ENCODE results near the gene PRKAR2B.
"Not testable (repeated sequence)": the region's sequence is repeated elsewhere in the genome, so short reads cannot be mapped to it uniquely, and the experiment has no call there.

PRKAR2B gene

DNA sequence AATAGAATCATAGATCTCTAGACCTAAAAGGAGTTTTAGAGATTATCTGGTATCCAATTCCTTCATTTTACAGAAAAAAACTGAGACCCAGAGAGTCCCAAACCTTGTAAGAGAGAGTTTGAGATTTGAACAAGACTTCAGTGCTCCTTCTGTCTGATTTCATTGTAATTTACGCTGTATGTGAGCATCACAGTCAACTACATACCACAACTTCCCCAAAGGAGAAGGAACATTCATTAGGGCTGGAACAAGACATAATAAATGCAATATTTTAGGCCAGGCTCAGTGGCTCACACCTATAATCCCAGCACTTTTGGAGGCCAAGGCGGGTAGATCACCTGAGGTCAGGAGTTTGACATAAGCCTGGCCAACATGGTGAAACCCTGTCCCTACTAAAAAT, 17.3 kb upstream of the PRKAR2B start:
- DNase-seq (ENCODE audit: low read depth): no peak

DNA sequence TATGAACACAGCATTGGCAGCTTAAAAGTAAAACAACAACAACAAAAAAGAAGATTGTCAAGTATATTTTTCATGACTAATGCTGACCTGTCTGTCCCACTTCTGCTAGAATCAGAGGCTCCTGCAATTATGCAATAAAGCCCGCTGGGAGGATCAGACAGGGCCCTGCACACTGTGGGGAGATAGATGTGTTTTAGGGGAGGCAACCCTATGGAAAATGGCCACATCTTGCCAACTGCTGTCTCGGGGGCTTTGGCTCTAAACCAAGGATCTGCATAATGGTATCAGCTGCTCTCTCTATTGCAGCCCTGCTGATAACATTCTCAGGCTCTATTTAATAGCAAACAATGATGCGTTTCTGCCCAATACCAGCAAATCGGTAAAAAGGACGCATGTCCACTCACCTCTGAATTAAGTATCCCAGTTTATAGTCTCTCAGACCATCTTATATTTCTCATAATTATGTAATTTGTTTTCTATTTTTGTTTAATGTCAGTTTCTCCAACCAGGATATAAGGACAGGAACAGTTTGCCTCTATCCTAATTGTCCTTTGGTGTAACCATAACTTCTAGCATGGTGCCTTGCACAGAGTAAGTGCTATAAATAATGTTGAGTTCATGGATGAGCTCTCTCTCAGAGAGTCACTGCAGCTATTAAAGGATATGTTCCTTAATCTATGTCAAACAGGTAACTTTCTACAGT, 15.3 kb upstream of the PRKAR2B start:
- no peak for DNase-seq (ENCODE audit: low read depth)

DNA sequence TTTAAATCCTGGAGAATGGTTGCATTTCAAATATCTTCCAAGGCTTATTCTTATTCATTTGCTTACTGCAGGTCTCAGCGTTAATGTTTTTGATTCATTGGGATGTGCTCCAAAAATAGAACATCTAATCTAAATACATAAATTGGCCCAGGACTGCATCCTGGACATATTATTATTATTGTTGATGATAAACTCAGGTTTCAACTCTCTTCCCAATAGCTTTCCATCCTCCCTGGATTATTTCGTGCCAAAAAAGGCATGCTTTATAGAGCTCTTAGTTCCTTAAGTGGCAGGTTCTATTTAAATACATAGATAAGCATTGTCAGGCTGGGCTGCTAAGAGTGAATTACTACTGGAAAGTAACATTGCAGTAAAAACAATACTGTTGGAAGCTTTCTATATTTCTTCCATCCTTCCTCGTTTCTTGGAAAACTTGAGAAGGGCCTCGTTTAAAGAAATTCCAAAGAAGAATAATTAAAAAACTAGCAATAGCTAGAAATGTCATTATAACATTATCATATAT, 14.7 kb upstream of the PRKAR2B start:
- no peak for DNase-seq (ENCODE audit: low read depth)

DNA sequence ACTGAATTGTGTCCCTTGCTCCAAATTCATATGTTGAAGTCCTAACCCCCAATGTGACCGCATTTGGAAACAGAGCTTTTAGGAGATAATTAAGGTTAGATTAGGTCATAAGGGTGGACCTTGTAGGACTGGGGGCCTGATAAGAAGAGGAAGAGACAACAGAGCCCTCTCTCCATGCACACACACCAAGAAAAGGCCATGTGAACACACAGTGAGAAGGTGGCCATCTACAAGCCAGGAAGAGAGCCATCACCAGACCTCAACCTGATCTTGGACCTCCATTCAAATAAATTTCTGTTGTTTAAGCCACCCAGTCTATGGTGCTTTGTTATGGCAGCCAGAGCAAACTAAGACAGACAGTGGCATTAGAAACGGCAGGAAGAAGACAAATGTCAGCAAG, 12.5 kb upstream of the PRKAR2B start:
- DNase-seq (ENCODE audit: low read depth): no peak

GRCh38 chr7:107032720-107033438, 11.6 kb upstream of the PRKAR2B start:
- DNase-seq (ENCODE audit: low read depth): no peak

- DNase-seq (ENCODE audit: low read depth): no peak
Measured at GRCh38 chr7:107034553-107034952, 10.0 kb upstream of the PRKAR2B start.

DNA sequence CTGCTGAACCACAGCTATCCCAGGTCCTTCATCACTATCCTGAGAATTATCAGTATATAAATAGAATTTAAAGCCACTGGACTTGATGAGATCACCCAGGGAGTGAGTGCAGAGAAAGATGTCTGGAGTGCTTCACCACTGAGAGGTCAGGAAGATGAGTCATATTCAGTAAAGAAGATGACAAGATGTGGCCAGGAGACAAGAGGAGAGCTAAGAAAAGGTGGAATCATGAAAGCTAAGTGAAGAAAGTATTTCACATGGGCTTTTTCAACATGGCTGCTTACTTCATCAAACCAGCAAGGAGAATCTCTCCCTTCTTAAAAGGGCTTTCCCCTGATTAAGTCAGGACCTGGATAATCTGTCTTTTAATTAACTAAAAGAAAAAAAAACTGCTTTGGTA, 9.1 kb upstream of the PRKAR2B start:
- DNase-seq (ENCODE audit: low read depth): no peak

DNA sequence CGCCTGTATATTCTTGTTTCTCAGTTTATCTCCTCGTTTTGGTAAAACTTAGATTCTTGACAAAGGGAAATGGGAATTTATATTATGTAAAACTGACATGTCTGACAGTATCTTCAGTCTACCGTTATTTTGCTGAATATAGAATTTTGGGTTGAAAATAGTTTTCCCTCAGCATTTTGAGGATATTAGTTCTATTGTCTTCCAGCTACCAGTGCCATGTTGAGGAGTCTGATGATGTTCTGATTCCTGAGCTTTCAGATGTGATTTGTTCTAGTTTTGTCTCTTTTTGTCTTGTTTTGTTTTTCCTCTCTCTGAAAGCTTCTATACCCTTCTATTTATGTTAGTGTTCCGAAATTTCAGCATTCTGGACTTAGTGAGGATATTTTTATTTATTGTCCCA, 8.0 kb upstream of the PRKAR2B start:
- no peak for DNase-seq (ENCODE audit: low read depth)

DNA sequence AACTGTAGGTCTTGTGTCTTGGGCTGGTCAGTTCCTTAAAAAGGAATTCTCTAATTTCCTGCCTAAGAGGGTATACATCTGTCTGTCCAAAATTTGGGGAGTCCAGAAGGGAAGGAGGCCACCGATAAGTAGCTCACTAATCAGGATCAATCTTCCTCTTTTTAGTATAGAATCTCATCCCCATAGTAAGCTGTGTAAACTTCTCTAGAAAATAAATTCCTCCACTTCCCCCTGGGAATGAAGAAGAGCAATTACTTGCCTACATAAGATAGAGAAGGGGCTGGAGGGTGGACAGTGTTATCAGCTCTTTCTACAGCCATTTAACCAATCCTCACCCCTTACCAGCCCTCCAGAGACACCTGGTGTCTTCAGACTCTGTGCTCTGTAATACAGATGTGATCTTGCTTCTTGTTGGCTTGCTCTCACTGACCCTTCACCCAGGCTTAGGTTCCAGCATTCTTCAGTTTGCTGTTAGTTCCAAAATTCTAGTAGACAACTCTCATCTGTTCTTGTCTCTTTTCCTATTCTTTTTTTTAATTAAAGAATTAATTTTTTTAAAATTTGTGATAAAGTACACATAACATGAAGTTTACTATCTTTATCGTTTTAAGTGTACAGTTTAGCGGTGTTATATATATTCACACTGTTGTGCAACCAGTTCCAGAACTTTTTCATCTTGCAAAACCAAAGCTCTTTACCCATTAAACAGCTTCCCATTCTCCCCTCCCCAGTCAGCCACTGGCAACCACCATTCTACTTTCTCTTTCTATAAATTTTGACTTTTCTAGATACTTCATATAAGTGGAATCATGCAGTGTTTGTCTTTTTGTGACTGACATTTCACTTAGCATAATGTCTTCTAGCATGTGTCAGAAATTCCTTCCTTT, 6.5 kb upstream of the PRKAR2B start:
- no peak for DNase-seq (ENCODE audit: low read depth)

- DNase-seq (ENCODE audit: low read depth): no peak
Measured at GRCh38 chr7:107039199-107039900, 5.2 kb upstream of the PRKAR2B start.

GRCh38 chr7:107041097-107041496, 3.4 kb upstream of the PRKAR2B start:
- DNase-seq (ENCODE audit: low read depth): no peak

GRCh38 chr7:107041764-107042163, 2.7 kb upstream of the PRKAR2B start:
- not testable (repeated sequence) for DNase-seq (ENCODE audit: low read depth)

GRCh38 chr7:107042326-107042910, 2.1 kb upstream of the PRKAR2B start:
- not testable (repeated sequence) for DNase-seq (ENCODE audit: low read depth)

DNA sequence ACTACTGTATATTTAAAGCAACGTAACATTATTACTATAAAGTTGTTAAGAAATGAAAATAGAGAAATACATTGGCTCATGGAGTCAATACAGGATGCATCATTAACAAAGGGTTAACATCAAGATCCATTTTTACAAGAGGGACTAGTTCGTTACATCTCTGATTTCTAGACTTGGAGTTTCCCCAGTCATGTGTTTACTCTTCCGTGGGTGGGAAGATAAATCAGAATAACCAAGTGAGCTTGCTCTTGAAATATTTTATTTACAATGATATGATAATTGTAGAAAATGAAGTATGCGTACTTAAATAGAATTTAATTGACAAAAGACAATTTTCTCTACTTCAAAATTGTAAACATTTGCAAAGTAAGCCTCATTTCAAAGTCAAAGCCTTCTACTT, 1.0 kb upstream of the PRKAR2B start:
- DNase-seq (ENCODE audit: low read depth): no peak

DNA sequence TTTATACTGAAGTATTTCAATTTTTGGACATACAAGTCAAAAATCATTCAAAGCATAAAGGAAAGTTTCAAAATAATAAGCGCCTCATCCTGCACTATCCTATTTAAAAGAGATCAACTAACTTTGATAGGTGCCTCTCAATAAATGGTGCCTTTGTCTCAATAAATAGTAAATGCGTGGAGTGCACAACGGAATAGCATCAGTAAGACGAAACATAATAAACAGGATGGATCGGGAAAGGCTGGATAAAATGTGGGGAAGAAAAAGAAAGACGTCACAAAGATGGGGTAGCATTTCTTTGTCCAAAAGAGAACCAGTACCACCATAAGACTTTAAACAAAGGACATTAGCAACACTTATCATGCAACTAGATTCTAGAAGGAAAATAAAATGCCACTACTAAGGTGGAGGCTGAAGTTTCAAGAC, 571 bp upstream of the PRKAR2B start:
- no peak for DNase-seq (ENCODE audit: low read depth)

DNA sequence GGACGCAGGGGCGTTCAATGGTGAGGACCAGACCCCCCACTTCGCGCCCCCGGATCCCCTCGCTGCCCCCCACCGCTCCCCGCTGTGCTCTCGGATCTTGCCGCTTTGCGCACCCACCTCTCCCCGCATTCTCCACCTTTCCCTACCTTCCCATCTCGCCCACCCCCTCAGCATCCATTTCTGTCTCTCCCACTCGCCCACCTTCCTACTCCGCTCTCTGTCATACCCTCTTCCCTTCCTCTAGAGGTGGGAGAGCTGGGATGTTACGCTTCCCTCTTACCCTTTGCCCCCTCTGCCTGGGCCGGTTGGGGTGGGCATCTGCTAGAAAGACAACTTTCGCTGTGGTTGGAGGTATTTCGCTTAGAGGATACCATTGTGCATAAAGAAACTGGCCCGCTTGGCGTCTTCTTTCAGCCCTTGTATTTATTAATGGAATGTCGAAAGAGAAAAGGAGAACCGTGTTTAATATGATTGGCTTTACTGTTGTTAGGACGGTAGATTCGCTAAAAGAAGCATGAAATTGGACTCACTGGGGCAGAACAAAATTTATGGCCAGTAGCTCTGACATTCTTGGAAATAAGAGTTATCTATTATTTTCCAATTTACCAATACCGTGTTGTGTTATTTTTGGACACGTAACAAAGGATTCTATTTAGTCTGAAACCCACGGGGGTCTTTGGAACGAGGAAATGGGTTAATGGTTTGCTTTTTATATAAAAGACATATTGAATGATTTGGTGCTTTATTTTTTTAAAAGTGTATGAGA, 873 bp downstream of the PRKAR2B start:
- no peak for DNase-seq (ENCODE audit: low read depth)

- no peak for DNase-seq (ENCODE audit: low read depth)
Measured at GRCh38 chr7:107045980-107046379, 1.5 kb downstream of the PRKAR2B start.

- no peak for DNase-seq (ENCODE audit: low read depth)
Measured at GRCh38 chr7:107046491-107047259, 2.2 kb downstream of the PRKAR2B start.

DNA sequence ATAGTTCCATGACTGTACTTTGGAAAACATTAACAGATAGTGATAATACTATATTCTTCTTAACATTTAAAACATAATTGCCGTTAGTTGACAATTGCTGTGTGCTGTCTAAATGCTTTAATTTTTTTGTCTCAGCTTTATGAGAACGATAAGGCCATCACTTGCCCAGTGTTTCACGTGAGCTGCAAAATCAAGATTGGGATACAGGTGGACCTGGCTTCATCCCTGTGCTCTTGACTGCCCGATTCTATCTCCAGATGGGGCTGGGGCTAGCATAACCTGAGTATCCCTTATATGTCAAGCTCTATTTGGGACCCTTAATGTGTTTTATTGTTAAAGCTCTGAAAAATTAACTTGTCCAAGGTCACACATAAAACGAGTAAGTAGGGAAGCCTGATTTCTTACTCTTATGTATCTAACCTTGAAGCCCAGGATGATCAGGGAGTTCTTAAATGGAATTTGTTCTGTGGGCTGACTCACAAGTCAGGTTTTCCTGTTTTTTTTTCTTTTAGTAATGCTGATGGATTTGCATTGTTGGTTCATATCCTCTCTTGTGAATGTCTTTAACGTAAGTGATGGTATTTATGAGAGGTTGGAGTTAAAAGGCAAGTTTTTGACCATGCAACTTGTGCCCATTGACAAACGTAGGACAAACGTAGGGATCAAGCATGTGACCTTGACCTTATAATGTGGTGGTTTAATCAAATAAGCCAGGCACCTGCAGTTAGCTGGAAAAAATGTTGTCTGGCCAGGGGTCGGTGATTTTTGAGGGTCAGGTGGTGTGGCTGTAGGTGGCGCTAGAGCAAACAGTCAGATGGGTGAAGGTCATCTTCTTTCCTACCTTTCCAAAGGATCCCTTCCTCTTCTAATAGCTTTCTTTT, 3.6 kb downstream of the PRKAR2B start:
- DNase-seq (ENCODE audit: low read depth): no peak
